GM10248 (cell line): Measurements from ENCODE around the gene SLK.

ENCODE experiments used
- CTCF ChIA-PET: fragments of 300-600 bp; sonication (Branson Sonifier 250); formaldehyde crosslinking; extraction: SDS; loops from one replicate; lab custom pipeline; 2021; ENCODE audit warnings: antibody characterized with exemption; lab: Yijun Ruan, JAX
- POLR2A ChIA-PET: fragments of 350-650 bp; sonication (Branson Sonifier 250); formaldehyde crosslinking; extraction: SDS; loops from one replicate; lab custom pipeline; 2020; ENCODE audit warnings: antibody characterized with exemption; lab: Yijun Ruan, JAX
- DNase-seq: peaks from one replicate; pipeline ENCODE4 v3.0.0; 2012; ENCODE audit errors: extremely low spot score
- TF ChIP-seq, protein P1 (sequence below): IDR thresholded peaks from 2 replicates; pipeline ENCODE4 v1.5.1; 2012; ENCODE audit warnings: mild to moderate bottlenecking, low read depth; ENCODE audit errors: extremely low read depth, missing control alignments, control extremely low read depth

Gene SLK

DNA sequence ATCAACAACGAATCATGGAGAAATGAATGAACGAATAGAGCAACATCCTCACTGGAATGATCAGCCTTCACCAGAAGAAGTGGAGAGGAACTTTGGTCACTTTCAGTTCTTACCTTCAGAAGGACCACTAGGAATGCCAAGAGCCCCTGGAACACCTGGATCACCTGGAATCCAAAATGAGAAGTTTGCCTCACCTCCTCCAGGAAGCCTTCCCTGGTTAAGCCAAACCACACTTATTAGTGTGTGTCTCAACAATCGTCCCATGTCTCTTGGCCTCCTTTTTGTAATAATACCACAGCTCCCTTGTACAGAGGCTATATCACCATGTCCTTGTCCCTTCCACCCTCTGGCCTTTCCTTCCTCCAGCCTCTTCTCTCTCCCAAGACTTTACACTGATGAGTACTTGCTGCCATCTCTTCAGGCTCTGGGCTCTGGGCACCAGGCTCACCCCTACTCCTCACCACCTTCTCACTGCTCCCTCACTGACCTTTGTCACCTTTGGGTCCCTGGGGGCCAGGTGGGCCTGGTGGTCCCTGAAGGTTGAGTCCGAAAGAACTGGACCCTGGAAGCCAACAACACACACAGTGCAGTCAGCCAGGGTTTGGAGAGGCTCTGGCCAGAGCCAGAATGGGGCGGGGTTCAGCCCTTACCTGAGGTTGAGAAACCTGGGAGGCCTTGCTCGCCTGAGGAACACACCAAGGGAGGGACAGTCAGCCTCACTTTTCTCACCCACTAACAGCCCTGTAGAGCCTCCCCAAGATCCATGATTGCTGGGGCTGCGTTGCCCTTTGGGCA is 72.2 kb downstream of the SLK start:
- POLR2A ChIA-PET: no interaction called here
- TF ChIP-seq, protein P1, sequence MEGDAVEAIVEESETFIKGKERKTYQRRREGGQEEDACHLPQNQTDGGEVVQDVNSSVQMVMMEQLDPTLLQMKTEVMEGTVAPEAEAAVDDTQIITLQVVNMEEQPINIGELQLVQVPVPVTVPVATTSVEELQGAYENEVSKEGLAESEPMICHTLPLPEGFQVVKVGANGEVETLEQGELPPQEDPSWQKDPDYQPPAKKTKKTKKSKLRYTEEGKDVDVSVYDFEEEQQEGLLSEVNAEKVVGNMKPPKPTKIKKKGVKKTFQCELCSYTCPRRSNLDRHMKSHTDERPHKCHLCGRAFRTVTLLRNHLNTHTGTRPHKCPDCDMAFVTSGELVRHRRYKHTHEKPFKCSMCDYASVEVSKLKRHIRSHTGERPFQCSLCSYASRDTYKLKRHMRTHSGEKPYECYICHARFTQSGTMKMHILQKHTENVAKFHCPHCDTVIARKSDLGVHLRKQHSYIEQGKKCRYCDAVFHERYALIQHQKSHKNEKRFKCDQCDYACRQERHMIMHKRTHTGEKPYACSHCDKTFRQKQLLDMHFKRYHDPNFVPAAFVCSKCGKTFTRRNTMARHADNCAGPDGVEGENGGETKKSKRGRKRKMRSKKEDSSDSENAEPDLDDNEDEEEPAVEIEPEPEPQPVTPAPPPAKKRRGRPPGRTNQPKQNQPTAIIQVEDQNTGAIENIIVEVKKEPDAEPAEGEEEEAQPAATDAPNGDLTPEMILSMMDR: no peak
- CTCF ChIA-PET: interaction anchor here (1.3 kb wide), 1 partner anchor 29 kb away, joined by 3 read pairs; no protein-coding TSS in a partner anchor
- peak; percentile 5 for DNase-seq

DNA sequence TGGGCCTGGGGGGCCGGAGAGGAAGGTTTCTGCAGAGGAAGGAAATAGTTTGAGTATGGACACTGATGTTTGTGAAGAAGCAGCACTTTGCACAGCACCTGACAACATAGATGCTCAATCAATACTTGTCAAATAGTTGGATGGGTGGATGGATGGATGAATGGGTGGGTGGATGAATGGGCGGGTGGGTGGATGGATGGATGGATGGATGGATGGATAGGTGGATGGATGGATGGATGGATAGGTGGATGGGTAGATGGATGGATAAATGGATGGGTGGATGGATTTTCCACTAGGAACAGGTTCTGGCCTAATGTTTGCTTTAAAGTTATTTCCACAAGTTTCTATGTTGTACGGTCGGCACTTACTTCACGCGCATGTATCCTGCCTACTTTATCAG is 73.4 kb downstream of the SLK start:
- DNase-seq: no peak
- ChIA-PET POLR2A (no interaction called here), CTCF (interaction anchor here (1.5 kb wide), 1 partner anchor 9 kb away, joined by 3 read pairs; no protein-coding TSS in a partner anchor)
- TF ChIP-seq, protein P1: no peak

DNA sequence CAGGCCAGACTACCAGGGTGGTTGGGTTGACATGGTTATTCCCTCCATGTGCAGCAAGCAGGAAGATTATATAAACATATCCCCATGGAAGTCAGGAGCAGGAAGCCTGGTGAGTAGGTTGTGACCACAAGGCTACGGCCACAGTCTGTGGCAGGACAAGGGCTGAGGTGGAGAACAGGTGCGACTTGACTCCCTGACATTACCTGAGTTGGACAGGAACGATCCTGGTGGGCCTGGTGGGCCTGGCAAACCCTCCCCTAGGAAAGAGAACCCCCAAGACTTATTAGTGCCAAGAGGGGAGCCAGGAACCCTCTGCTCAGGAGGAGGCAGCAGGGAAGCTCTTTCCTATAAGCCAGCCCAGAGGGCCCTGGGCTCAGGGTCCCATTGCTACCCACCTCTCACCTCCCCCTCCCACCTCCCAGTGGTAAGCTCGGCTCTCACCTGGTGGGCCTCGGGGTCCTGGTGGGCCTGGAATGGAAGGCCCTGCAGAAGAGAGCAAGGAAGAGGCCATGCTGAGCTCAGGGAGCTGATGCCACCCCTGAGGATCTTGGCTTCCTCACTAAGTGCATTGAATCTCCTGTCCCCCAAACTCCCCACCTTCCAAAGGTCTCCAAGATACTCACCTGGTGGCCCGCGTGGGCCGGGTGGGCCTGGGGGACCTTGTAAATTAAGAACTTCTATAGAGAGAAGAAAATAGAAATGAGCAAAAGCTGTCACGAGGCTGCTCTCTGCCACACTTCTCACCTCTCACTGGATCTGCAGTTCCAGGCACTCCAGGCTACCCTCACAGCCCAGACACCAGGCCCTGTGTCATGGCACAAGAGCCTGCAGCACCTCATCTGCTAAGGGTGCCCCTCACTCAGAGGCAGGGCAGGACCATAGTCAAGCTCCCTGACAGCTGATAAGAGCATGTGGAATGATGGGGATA is 74.2 kb downstream of the SLK start:
- CTCF ChIA-PET: interaction anchor here (0.9 to 1.5 kb wide), 4 partner anchors 10 to 234 kb away, joined by 3 to 5 read pairs (median 3); partner anchors contain the start of gene SFR1
- TF ChIP-seq, protein P1: no peak
- POLR2A ChIA-PET: no interaction called here
- DNase-seq: no peak

DNA sequence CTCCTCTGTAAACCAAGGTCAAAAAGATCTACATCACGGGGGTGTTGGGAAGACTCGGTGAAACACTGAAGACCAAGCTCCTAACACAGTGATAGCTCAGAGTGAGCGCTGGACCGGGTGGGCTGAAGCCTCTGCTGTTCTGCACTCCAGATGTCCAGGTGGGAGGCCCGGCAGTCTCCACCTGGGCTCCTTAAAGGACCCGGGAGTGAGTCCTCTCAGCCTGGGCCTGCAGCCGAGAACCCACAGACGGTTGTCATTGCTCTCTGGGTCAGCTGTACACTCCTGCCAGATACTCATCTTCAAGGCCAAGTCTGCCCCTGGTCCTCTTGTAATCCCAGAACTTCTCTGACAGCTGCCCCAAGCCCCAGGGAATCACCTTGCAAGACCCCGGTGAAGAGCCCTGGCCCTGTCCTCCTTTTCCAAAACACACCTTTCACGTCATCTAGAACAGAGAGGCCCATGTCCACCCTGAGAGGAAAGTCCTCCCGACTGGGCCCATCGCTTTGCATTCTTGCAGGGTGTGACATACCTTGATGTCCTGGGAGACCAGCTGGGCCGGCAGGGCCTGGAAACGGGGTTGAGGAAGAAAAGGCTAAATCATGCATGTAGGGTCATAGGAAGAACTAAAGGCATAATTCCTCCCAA is 75.1 kb downstream of the SLK start:
- POLR2A ChIA-PET: no interaction called here

DNA sequence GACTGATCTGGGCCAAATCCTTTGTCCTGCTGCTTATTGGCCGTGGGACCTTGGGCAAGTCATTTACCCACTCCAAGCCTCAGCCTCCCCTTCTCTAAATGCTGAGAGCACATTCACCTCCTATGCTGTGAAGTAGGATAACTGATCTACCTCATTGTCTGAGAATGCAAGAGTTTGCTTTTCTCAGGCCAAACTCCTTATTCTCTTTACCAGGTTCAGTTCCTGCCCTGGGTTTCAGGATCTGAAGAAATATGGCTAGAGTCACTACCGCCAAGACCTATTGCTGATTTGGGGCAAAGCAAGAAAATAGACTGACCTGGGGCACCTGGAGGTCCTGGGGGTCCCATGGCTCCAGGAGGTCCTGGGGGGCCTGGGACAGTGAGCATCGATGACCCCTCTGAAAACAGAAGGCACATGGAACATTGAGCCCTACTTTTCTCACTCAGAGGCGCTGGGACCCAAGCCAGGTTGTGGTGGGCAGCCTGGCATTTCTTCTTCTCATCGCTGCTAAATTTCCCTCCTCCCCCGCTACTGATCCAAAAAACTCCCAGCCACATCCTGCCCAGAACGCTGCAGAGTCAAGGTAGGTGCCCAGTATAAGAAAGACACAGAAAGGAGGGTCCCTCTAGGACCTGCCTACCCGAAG is 76.4 kb downstream of the SLK start:
- ChIA-PET CTCF (no interaction called here), POLR2A (no interaction called here)
- TF ChIP-seq, protein P1: no peak

More for the DNA sequence above, 75.1 kb downstream of the SLK start:
- TF ChIP-seq, protein P1: no peak
- peak; percentile 9 for DNase-seq
- CTCF ChIA-PET: interaction anchor here (1.3 to 1.4 kb wide), 2 partner anchors 12 to 80 kb away, joined by 3 to 5 read pairs; partner anchors contain the start of gene SFR1

DNA sequence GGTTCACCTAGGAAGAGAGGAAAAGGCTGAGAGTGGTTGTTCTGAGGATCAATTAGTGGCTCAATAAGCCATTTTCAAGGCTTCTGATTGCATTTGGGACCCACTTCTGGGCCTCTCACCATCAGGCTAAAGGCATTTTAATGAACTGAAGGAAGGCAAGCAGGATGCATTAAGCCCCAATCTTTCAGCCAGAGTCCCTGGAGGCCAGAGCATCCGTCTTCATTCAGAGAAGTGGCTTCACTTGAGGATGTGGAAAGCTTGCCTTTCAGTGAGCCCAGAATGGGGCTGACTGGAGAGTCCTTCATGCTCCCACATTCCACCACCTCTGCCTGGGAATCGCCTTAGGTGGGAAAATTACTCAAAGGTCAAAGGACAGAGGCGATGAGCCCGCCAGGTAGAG is 76.9 kb downstream of the SLK start:
- CTCF ChIA-PET: no interaction called here
- TF ChIP-seq, protein P1: no peak
- peak; percentile 4 for DNase-seq
- POLR2A ChIA-PET: no interaction called here

More for the DNA sequence above, 76.4 kb downstream of the SLK start:
- DNase-seq: peak; percentile 6
